ENCODE data around the gene THADA. TPM values are rescaled to one million over a fixed set of nuclear protein-coding genes. Genes with fewer than 3 reads are reported as not detected.
A peak's percentile ranks its signal among the peaks of the same experiment; 100 is the strongest.

The THADA gene
- total RNA-seq, 2 donors from 2014 or later: 14.5 to 16.1 TPM

DNA sequence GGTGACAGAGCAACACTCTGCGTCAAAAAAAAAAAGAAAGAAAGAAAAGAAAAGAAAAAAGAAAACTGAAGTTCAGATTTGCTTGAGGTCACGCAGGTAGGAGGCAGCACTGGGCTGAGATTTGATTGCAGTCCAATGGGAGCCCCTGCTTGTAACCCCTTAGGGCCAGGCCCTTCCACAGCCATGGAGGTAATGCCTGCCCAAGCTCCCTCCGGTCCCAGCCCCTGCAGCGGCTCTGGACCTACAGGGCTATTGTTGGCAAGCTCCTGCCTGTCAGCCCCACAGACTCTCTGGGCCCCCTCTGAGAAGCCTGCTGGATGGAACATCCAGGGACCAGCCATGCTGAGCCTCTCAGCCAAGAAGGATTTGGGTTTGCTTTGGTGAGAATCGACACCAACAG is 381.6 kb downstream of the THADA start:
- H3K27me3 ChIP-seq: no peaks in the 10 kb centered on the region
- no peak overlapping the region for H3K27ac ChIP-seq
- H3K4me1 ChIP-seq: peaks cover 0 to 34% of the 10 kb centered on the region in 2 donors
- H3K36me3 ChIP-seq: no peaks in the 10 kb centered on the region
- H3K4me3 ChIP-seq: no peak overlapping the region
- TF ChIP-seq, protein P1, sequence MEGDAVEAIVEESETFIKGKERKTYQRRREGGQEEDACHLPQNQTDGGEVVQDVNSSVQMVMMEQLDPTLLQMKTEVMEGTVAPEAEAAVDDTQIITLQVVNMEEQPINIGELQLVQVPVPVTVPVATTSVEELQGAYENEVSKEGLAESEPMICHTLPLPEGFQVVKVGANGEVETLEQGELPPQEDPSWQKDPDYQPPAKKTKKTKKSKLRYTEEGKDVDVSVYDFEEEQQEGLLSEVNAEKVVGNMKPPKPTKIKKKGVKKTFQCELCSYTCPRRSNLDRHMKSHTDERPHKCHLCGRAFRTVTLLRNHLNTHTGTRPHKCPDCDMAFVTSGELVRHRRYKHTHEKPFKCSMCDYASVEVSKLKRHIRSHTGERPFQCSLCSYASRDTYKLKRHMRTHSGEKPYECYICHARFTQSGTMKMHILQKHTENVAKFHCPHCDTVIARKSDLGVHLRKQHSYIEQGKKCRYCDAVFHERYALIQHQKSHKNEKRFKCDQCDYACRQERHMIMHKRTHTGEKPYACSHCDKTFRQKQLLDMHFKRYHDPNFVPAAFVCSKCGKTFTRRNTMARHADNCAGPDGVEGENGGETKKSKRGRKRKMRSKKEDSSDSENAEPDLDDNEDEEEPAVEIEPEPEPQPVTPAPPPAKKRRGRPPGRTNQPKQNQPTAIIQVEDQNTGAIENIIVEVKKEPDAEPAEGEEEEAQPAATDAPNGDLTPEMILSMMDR (IDR thresholded peaks at IDR 0.05): no peak
- no peak for DNase-seq (ENCODE audit: low spot score)
- no peaks in the 10 kb centered on the region for H3K9me3 ChIP-seq

DNA sequence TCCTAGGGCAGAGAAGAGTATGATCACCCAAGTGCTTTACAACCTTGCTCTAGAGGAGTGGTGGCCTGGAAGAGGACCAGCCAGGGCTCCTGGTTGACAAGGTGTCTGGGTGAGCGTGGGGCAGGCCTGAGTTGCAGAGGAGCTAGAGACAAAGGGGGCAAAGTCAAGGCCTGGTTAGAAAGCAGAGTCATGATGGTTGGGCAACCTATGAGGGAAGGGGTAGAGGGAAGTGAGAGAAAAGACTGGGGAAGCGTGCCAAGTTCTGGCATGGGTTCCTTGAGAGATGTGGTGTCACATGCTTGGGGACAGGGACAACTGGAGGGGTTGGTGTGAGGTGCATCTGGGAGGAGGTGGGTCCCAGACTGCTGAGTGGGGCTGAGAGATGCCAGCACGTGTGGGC is 382.9 kb downstream of the THADA start:
- H3K9me3 ChIP-seq: no peaks in the 10 kb centered on the region
- H3K4me1 ChIP-seq: peaks cover 0 to 21% of the 10 kb centered on the region in 2 donors
- H3K27me3 ChIP-seq: no peaks in the 10 kb centered on the region
- peak overlapping the region in 1 of 2 donors; percentile 48 for H3K27ac ChIP-seq
- DNase-seq (ENCODE audit: low spot score): peak; percentile 77
- no peak overlapping the region for H3K4me3 ChIP-seq
- TF ChIP-seq, protein P1 (IDR thresholded peaks at IDR 0.05): no peak
- H3K36me3 ChIP-seq: no peaks in the 10 kb centered on the region

DNA sequence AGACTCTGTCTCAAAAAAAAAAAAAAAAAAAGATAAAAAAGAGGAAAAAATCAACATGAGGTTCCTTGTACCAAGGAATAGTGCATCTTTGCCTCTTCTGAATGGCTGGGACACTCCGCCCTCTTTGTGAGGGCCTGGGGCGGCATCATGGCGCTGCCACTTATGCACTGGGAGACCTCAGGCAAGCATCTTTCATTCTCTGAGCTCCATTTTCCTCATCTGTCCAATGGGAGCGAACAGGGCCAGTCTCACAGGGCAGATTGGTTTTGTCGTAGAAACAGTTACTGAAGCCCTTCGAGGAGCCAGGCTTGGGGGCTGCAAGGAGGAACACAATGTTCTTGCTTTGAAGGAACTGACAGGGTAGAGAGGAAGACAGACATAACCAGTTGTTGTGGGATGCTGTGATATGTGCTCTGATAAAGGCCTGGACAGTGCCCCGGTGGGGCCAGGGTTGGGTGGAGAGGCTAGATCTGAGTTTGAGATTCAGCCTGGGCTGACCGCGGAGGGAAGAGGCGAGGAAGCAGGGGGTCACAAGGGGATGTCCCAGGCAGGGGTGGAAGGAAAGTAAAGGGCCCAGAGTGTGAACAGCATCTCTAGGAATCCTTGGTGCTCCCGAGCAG is 383.5 kb downstream of the THADA start:
- no peak for DNase-seq (ENCODE audit: low spot score)
- Histone ChIP-seq H3K27ac (peak overlapping the region in 1 of 2 donors; percentile 48), H3K27me3 (no peaks in the 10 kb centered on the region)

DNA sequence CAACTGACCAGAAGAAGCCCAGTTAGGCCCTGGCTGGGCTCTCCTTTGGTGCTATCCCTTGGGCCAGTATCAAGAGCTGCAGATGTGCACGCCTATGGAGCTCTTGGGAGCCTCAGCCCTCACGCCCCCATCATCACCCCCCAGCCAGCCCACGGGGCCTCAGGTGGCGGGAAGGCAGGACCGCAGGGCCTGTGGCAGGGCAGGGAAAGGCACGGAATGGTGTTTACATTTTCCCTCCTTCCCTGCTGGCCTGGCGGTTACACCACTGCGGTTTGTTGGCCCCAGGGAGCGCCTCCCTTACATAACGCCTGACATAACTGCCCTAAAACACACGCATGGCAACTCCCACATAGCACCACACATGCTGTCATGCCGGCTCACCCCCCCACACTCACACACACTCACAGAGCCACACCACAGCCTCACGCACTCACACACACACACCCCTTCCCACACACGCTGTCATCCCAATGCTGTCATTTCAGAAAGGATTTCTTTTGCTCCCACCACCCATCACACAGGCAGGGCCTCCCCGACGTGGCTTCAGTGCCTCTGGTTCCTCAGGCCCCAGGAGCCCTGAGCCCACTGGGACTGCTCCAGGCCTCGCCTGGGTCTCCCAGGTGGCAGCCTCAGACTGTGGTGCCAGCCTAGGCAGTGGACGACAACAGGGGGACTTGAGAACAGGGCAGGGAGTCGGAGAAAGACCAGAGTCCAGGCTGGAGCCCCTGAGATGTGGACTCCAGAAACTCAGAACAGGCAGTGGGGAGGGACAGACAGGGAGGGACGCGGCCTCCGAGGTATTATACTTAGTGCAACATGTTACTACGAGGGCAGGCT is 385.2 kb downstream of the THADA start:
- DNase-seq (ENCODE audit: low spot score): no peak
- Histone ChIP-seq H3K27ac (no peak overlapping the region), H3K4me1 (peaks cover 0 to 10% of the 10 kb centered on the region in 2 donors), H3K4me3 (no peak overlapping the region), H3K9me3 (no peaks in the 10 kb centered on the region), H3K36me3 (no peaks in the 10 kb centered on the region), H3K27me3 (no peaks in the 10 kb centered on the region)
- TF ChIP-seq, protein P1 (IDR thresholded peaks at IDR 0.05): no peak

More for the DNA sequence above, 383.5 kb downstream of the THADA start:
- peaks cover 0 to 15% of the 10 kb centered on the region in 2 donors for H3K4me1 ChIP-seq
- TF ChIP-seq, protein P1 (IDR thresholded peaks at IDR 0.05): no peak
- no peak overlapping the region for H3K4me3 ChIP-seq
- no peaks in the 10 kb centered on the region for H3K9me3 ChIP-seq
- no peaks in the 10 kb centered on the region for H3K36me3 ChIP-seq

DNA sequence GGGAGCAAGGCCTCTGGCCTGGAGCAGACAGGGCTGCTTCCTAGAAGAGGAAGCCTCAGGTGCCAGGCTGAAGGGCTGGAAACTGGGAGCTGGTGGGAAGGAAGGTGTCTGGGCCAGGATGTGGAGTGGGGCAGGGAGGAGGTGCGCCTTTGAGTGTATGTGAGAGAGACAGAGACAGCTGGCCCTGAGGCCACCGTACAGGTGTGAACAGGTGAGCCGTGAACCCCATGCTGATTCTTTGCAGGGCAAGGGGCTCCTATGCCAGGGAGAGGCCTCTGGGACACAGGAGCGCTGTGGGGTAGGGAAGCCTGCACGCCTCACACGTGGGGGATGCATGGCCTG is 385.7 kb downstream of the THADA start:
- H3K4me1 ChIP-seq: peaks cover 0 to 10% of the 10 kb centered on the region in 2 donors
- no peaks in the 10 kb centered on the region for H3K27me3 ChIP-seq
- DNase-seq (ENCODE audit: low spot score): no peak
- H3K9me3 ChIP-seq: no peaks in the 10 kb centered on the region
- TF ChIP-seq, protein P1 (IDR thresholded peaks at IDR 0.05): no peak
- H3K36me3 ChIP-seq: no peaks in the 10 kb centered on the region
- no peak overlapping the region for H3K4me3 ChIP-seq
- no peak overlapping the region for H3K27ac ChIP-seq

Data from right atrium auricular region (tissue), 2 donors.